ENCODE results near the gene EDC4.

Gene EDC4

DNA sequence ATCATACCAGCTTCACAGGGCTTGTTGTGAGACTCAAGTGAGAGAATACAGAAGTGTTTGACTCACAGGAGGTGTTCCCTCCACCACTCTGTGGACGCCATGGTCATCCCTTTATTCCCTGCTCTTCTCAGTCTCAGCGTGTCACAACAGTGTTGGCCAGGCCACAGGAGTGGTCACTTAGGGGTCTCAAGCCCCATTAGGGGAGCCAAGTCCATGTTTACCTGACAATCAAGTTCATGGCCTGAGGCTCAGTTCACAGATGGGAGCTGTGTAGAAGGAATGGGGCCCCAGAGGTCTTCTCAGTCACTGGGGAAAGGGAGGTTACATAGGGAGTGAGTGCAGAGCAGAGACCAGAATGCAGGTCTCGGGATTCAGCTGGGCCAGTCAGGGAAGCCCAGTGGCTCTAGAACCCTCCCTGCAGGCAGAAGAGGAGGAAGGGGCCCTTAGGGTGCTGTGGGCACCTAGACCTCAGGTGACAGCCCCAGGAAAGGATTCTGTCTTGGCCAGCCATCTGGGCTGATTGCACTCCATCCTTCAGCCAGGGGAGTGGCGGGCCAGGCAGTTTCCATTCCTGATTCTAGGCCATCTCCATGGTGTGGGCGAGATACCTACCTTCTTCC is 15.8 kb upstream of the EDC4 start:
- no peak for DNase-seq (ENCODE audit: extremely low read depth, insufficient read length)
- TF ChIP-seq, protein P1, sequence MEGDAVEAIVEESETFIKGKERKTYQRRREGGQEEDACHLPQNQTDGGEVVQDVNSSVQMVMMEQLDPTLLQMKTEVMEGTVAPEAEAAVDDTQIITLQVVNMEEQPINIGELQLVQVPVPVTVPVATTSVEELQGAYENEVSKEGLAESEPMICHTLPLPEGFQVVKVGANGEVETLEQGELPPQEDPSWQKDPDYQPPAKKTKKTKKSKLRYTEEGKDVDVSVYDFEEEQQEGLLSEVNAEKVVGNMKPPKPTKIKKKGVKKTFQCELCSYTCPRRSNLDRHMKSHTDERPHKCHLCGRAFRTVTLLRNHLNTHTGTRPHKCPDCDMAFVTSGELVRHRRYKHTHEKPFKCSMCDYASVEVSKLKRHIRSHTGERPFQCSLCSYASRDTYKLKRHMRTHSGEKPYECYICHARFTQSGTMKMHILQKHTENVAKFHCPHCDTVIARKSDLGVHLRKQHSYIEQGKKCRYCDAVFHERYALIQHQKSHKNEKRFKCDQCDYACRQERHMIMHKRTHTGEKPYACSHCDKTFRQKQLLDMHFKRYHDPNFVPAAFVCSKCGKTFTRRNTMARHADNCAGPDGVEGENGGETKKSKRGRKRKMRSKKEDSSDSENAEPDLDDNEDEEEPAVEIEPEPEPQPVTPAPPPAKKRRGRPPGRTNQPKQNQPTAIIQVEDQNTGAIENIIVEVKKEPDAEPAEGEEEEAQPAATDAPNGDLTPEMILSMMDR (IDR thresholded peaks at IDR 0.05; ENCODE audit: insufficient read depth, low read length, poor library complexity, severe bottlenecking) = no peak
- no peaks in the 10 kb centered on the region for H3K27me3 ChIP-seq (replicated peaks; ENCODE audit: control insufficient read depth, insufficient read depth, low read length)
- H3K4me3 ChIP-seq (replicated peaks; ENCODE audit: low read depth, low read length) = no peak overlapping the region
- H3K36me3 ChIP-seq (ENCODE audit: control insufficient read depth, insufficient read depth, low read length) = peaks cover 3% of the 10 kb centered on the region; the same call in 1 of the 2 replicates

- no peak overlapping the region for H3K4me3 ChIP-seq (replicated peaks; ENCODE audit: low read depth, low read length)
- TF ChIP-seq, protein P1 (IDR thresholded peaks at IDR 0.05; ENCODE audit: insufficient read depth, low read length, poor library complexity, severe bottlenecking) = no peak
- DNase-seq (ENCODE audit: extremely low read depth, insufficient read length) = no peak
These were observed 15.2 kb upstream of the EDC4 start for GRCh38 chr16:67857547-67858233.

DNA sequence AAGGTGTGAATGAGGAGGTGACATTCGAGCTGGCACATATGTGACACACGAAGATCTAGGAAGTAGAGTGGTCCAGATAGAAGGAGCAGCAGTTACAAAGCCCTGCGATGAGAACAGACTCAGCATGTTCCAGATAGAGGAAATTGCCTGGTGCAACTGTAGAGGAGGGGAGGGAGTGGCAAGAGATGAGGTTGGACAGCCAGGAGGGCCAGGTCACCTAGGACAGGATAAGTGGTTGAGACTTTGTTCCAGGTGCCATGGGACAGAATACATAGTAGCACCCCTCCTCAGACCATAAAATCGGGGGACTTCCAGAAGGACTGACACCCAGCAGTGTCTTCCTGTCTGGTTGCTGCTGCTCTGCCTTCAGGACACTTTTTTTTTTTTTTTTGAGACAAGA is 14.4 kb upstream of the EDC4 start:
- peaks cover 5% of the 10 kb centered on the region for H3K36me3 ChIP-seq (ENCODE audit: control insufficient read depth, insufficient read depth, low read length)
- no peak for DNase-seq (ENCODE audit: extremely low read depth, insufficient read length)
- TF ChIP-seq, protein P1 (IDR thresholded peaks at IDR 0.05; ENCODE audit: insufficient read depth, low read length, poor library complexity, severe bottlenecking) = no peak
- H3K27me3 ChIP-seq (replicated peaks; ENCODE audit: control insufficient read depth, insufficient read depth, low read length) = no peaks in the 10 kb centered on the region
- no peak overlapping the region for H3K4me3 ChIP-seq (replicated peaks; ENCODE audit: low read depth, low read length)

More at GRCh38 chr16:67857547-67858233, 15.2 kb upstream of the EDC4 start:
- Histone ChIP-seq H3K27me3 (replicated peaks; ENCODE audit: control insufficient read depth, insufficient read depth, low read length) (no peaks in the 10 kb centered on the region), H3K36me3 (ENCODE audit: control insufficient read depth, insufficient read depth, low read length) (peaks cover 3% of the 10 kb centered on the region; the same call in 1 of the 2 replicates)

- H3K27me3 ChIP-seq (replicated peaks; ENCODE audit: control insufficient read depth, insufficient read depth, low read length) = no peaks in the 10 kb centered on the region
- H3K4me3 ChIP-seq (replicated peaks; ENCODE audit: low read depth, low read length) = no peak overlapping the region
- TF ChIP-seq, protein P1 (IDR thresholded peaks at IDR 0.05; ENCODE audit: insufficient read depth, low read length, poor library complexity, severe bottlenecking) = no peak
- peaks cover 5% of the 10 kb centered on the region for H3K36me3 ChIP-seq (ENCODE audit: control insufficient read depth, insufficient read depth, low read length)
- DNase-seq (ENCODE audit: extremely low read depth, insufficient read length) = no peak
These were observed 12.1 kb upstream of the EDC4 start for GRCh38 chr16:67860589-67861398.

- no peak overlapping the region for H3K4me3 ChIP-seq (replicated peaks; ENCODE audit: low read depth, low read length)
- no peak for DNase-seq (ENCODE audit: extremely low read depth, insufficient read length)
- peaks cover 7% of the 10 kb centered on the region for H3K36me3 ChIP-seq (ENCODE audit: control insufficient read depth, insufficient read depth, low read length)
- TF ChIP-seq, protein P1 (IDR thresholded peaks at IDR 0.05; ENCODE audit: insufficient read depth, low read length, poor library complexity, severe bottlenecking) = no peak
- H3K27me3 ChIP-seq (replicated peaks; ENCODE audit: control insufficient read depth, insufficient read depth, low read length) = no peaks in the 10 kb centered on the region
These were observed 11.0 kb upstream of the EDC4 start for GRCh38 chr16:67861877-67862276.
